WERI-Rb-1 (cell line): ENCODE results near the gene HERC6.

ENCODE experiments used
- DNase-seq: peaks from one replicate; pipeline ENCODE4 v3.0.0-alpha.2; 2020
- H3K27ac ChIP-seq: fragments of 250-450 bp; sonication (Bioruptor Pico); 2 replicates; pipeline ENCODE4 v1.5.1; 2020; ENCODE audit warnings: mild to moderate bottlenecking, moderate library complexity
- H3K27me3 ChIP-seq: fragments of 250-450 bp; sonication (Bioruptor Pico); 2 replicates; pipeline ENCODE4 v1.5.1; 2021; ENCODE audit warnings: mild to moderate bottlenecking, low read depth, moderate library complexity; ENCODE audit not compliant: insufficient read depth, severe bottlenecking
- H3K36me3 ChIP-seq: fragments of 250-450 bp; sonication (Bioruptor Pico); 2 replicates; pipeline ENCODE4 v1.5.1; 2020; ENCODE audit warnings: mild to moderate bottlenecking, moderate library complexity
- H3K4me3 ChIP-seq: 2 replicates; pipeline ENCODE4 v1.5.1; 2011; ENCODE audit warnings: low read depth, mild to moderate bottlenecking, control low read depth, low read length
- H3K9me3 ChIP-seq: fragments of 250-450 bp; sonication (Bioruptor Pico); 2 replicates; pipeline ENCODE4 v1.5.1; 2021; ENCODE audit warnings: mild to moderate bottlenecking, moderate library complexity; ENCODE audit not compliant: severe bottlenecking
- CTCF ChIP-seq: IDR thresholded peaks from 2 replicates; pipeline ENCODE4 v1.5.1; 2011; ENCODE audit warnings: low read depth, mild to moderate bottlenecking, control low read depth, inconsistent platforms, low read length

The HERC6 gene

GRCh38 chr4:88489100-88489761 lies 110.6 kb downstream of the HERC6 start:
- Histone ChIP-seq H3K36me3 (no peaks in the 10 kb centered on the region), H3K9me3 (no peaks in the 10 kb centered on the region), H3K4me3 (no peak overlapping the region), H3K27me3 (no peaks in the 10 kb centered on the region), H3K27ac (no peak overlapping the region)
- no peak for DNase-seq
- TF ChIP-seq CTCF: no peak
